ENCODE results near the gene LBP.

- TF ChIP-seq MYC (IDR thresholded peaks at IDR 0.05; ENCODE audit: low read depth, low read length): no peak
- no peak for TF ChIP-seq CTCF (IDR thresholded peaks at IDR 0.05; ENCODE audit: low read depth, low read length)
- TF ChIP-seq POLR2A (IDR thresholded peaks at IDR 0.05; ENCODE audit: extremely low read depth, insufficient read length): no peak
Measured at GRCh38 chr20:38373898-38374297, 27.6 kb downstream of the LBP start.
